RPMI8226 (cell line): Measurements from ENCODE around the gene RRAGC.
"Not testable (repeated sequence)": the region's sequence is repeated elsewhere in the genome, so short reads cannot be mapped to it uniquely, and the experiment has no call there.

ENCODE experiments used
- DNase-seq: peaks from one replicate; pipeline ENCODE4 v3.0.0-alpha.2; 2015

The RRAGC gene

DNA sequence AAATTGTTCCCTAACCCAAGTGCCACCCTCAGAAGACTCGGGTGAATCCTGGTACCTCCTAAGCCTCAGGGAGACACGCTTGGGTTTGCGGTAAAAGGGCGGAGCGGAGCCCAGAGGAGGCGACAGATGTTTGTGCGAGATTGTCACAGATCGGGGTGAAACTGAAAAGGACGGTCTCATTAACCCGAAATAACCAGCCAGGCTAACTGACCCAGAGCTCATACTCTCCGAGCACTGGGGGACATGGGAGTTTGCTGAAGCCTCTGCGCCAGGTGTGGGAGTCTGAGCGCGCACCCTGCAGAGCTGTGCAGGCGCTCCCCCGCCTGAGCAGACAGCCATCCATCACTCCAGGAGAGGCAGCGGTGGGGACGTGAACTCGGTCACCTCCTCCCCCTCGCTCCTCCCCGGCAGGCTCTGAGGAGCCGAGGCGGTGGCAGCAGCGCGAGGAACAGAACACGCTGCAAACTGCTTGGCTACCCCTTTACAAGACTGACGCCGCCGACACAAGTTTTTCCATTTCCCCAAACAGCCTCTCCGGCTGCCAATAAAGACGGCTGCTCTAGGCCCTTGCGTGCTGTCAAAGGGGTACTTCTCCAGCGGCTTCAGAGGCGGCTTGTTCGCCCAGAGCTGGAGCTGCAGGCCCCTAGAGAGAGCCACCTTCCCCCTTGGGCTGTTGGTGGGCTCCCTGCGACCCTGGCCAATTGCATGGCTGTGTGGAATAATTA lies 43.5 kb downstream of the RRAGC start:
- peak; percentile 25 for DNase-seq

DNA sequence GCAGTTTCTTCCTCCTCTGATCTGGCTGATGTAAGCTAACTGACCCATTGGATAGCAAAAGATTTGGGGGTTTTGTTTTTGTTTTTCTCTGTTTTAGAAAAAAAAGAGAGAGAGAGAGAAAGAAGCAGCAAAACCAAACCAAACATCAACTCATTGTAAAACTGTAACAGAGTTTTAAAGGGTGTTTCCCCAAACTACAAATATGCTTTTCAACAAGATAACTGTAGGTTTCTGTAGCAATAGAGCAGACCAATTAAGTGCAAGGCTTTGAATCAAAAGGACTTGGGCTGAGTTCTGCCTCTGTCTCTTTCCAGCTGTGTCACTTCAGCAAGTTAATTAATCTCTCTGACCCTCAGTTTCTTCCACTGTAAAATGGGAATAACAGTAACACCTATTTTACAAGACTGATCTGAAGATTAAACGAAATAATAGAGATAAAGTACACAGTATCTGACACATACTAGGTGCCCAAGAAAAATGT lies 44.5 kb downstream of the RRAGC start:
- DNase-seq: no peak

GRCh38 chr1:38814444-38814983 lies 45.1 kb downstream of the RRAGC start:
- no peak for DNase-seq

- DNase-seq: no peak
These were observed 46.6 kb downstream of the RRAGC start for GRCh38 chr1:38812981-38813380.

- not testable (repeated sequence) for DNase-seq
These were observed 48.1 kb downstream of the RRAGC start for GRCh38 chr1:38811466-38811865.

DNA sequence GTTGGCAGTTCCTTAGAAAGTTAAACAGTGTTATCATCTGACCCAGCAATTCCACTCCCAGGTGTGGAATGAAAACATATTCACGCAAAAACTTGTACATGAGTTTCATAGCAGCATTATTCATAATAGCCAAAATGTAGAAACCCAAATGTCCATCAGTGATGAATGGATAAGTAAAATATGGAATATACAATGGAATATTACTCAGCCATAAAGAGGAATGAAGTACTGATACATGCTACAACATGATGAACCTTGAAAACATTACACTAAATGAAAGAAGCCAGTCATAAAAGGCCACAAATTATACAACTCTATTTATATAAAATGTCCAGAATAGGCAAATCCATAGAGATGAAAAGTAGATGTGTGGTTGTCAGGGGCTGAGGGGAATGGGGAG lies 53.5 kb downstream of the RRAGC start:
- no peak for DNase-seq

GRCh38 chr1:38805036-38805435 lies 54.5 kb downstream of the RRAGC start:
- DNase-seq: no peak

GRCh38 chr1:38804062-38804886 lies 55.3 kb downstream of the RRAGC start:
- no peak for DNase-seq

DNA sequence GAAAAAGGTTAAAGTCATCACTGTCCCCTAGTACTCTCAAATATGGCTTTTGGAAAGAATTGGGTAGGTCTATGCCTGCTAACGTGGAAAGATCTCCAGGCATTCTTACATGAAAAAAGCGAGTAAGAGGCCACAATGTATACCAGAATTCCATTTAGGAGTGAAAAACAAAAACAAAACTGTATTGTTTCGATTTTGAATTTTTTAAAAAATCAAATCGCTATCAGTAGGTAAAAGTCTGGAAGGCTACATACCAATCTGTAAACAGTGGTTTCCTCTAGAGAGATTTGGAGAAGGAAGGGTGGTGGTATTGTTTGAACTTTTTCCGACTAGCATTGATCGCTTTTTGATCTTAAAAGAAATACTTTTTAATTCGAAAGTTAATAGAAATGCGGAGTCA lies 55.9 kb downstream of the RRAGC start:
- DNase-seq: no peak

GRCh38 chr1:38800720-38801671 lies 58.6 kb downstream of the RRAGC start:
- DNase-seq: no peak

GRCh38 chr1:38793299-38793698 lies 66.3 kb downstream of the RRAGC start:
- DNase-seq: no peak

- no peak for DNase-seq
These were observed 67.7 kb downstream of the RRAGC start for GRCh38 chr1:38791892-38792291.

- DNase-seq: no peak
These were observed 68.4 kb downstream of the RRAGC start for GRCh38 chr1:38791164-38791515.

GRCh38 chr1:38790422-38791163 lies 69.0 kb downstream of the RRAGC start:
- no peak for DNase-seq

GRCh38 chr1:38789498-38790169 lies 69.9 kb downstream of the RRAGC start:
- DNase-seq: peak; percentile 26

DNA sequence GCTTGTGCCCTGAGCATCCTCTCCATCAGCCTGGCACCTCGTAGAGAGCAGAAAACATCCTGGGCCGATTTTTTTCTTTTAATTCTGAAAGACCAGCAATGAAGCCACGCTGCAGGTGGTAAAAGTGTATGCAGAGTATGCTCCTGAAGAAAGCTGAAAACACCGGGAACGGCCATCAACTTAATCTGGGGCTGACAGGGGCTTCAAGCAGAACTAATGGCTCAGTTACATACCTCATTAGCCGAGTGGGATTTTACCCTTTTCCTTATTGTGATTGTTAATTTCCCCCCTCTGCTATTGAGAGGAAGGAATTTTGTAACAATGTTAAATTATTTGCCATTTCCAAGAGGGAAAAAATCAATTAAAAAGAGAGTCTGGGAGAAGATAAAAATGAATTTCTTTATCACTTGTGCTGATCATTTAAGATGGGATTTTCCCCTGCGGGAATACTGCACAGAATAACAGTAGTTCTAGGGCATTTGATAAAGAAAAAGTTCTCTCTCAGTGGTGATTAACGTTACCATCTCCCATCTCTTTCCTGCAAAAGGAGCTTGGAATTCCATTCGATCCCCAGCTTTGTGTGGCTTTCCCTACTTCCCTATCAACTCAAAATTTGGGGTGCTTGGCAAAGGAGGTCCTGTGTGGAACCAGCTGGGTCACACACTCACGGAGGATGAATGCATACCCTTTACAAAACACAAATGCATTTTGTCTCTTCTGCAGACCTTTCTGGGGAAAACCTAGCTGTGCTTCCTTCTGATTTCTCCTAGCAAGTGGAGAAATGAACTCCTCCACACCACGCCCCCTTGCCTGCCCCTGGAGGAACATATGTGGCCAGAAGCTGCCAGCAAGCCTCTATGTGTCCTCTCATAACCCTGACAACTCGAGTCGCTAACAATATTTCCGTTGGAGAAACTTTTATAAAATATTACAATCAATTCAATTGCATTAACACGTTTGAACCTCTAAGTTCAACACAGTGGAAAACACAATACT lies 70.9 kb downstream of the RRAGC start:
- DNase-seq: no peak
